GM12878 (cell line): ENCODE results near the gene MBD2. TPM values are rescaled to one million over a fixed set of nuclear protein-coding genes. Genes with fewer than 3 reads are reported as not detected.
"Not testable (repeated sequence)": the region's sequence is repeated elsewhere in the genome, so short reads cannot be mapped to it uniquely, and the experiment has no call there.

Source experiments
- ATAC-seq: fragments of 200-7000 bp; cut with Tn5 transposase; 3 replicates; pipeline ENCODE4 v1.9.1; 2020; ENCODE audit warnings: mild to moderate bottlenecking, moderate library complexity
- BruUV-seq: library from RNA; stranded (reverse); fragments of 400-500 nt; replicated peaks from 2 replicates; lab custom pipeline; 2021; lab: Mats Ljungman, UMichigan
- CTCF ChIA-PET: fragments of 300-600 bp; sonication (Branson Sonifier 250); formaldehyde crosslinking; extraction: SDS; loops from one replicate; lab custom pipeline; 2021; ENCODE audit warnings: inconsistent platforms; lab: Yijun Ruan, JAX
- POLR2A ChIA-PET: fragments of 350-600 bp; formaldehyde crosslinking; extraction: SDS; loops from one replicate; lab custom pipeline; 2021; ENCODE audit warnings: inconsistent platforms; lab: Charles Lee
- RAD21 ChIA-PET: fragments of 300-600 bp; sonication (Branson Sonifier 250); formaldehyde crosslinking; loops from one replicate; lab custom pipeline; 2023; ENCODE audit warnings: antibody characterized with exemption; ENCODE audit not compliant: unreplicated experiment; lab: Charles Lee
- SMC1A ChIA-PET: fragments of 300-600 bp; sonication (Branson Sonifier 250); formaldehyde crosslinking; loops from one replicate; lab custom pipeline; 2023; ENCODE audit not compliant: unreplicated experiment, uncharacterized antibody; lab: Charles Lee
- DNase-seq: peaks from one replicate; pipeline ENCODE4 v3.0.0-alpha.2; 2011; ENCODE audit warnings: low read depth, low spot score
- FAIRE-seq: peaks from 3 replicates; lab custom pipeline; 2011; peaks lifted over from hg19 to GRCh38; lab: Jason Lieb, UNC
- H2AFZ ChIP-seq: 2 replicates; pipeline ENCODE4 v1.6.0; 2011; ENCODE audit warnings: low read depth, low read length, control low read depth; ENCODE audit not compliant: control insufficient read depth
- H3K27ac ChIP-seq: 2 replicates; pipeline ENCODE4 v1.5.1; 2011; ENCODE audit warnings: control low read depth; ENCODE audit not compliant: control insufficient read depth, insufficient read depth
- H3K27me3 ChIP-seq, 2 experiments: replicated peaks in 1 of 2; 2 replicates each; pipeline versions ENCODE4 v1.6.0 to v1.6.1; 2011; ENCODE audit warnings: low read length in 1 of 2; ENCODE audit not compliant: control insufficient read depth in 2 of 2, insufficient read depth in 2 of 2
- H3K36me3 ChIP-seq, 2 experiments: 2 replicates each; pipeline ENCODE4 v1.5.1; 2011; ENCODE audit warnings: low read length in 1 of 2; ENCODE audit not compliant: control insufficient read depth in 2 of 2, insufficient read depth in 2 of 2
- H3K4me1 ChIP-seq: 2 replicates; pipeline ENCODE4 v1.6.1; 2011; ENCODE audit warnings: mild to moderate bottlenecking, low read length, moderate library complexity, mixed read lengths; ENCODE audit not compliant: control insufficient read depth, insufficient read depth
- H3K4me2 ChIP-seq: 2 replicates; pipeline ENCODE4 v1.6.0; 2011; ENCODE audit warnings: control low read depth; ENCODE audit not compliant: control insufficient read depth, insufficient read depth
- H3K4me3 ChIP-seq: fragments of 200-600 bp; sonication (generic); 2 replicates; pipeline ENCODE4 v1.5.1; 2016
- H3K79me2 ChIP-seq: 2 replicates; pipeline ENCODE4 v1.6.0; 2011; ENCODE audit warnings: low read length; ENCODE audit not compliant: control insufficient read depth, insufficient read depth
- H3K9ac ChIP-seq: 2 replicates; pipeline ENCODE4 v1.8.0; 2011; ENCODE audit warnings: low read length, control low read depth, mixed read lengths; ENCODE audit not compliant: control insufficient read depth, insufficient read depth
- H3K9me3 ChIP-seq: replicated peaks from 3 replicates; pipeline ENCODE4 v1.5.1; 2011; ENCODE audit warnings: mild to moderate bottlenecking, low read length; ENCODE audit not compliant: control insufficient read depth, insufficient read depth
- H4K20me1 ChIP-seq: 2 replicates; pipeline ENCODE4 v1.6.0; 2011; ENCODE audit not compliant: control insufficient read depth, insufficient read depth
- IRF4 ChIP-seq: IDR thresholded peaks from 2 replicates; pipeline ENCODE4 v1.6.1; 2011; ENCODE audit warnings: low read depth, low read length
- NFYA ChIP-seq: IDR thresholded peaks from 2 replicates; pipeline ENCODE4 v1.6.1; 2011; ENCODE audit warnings: low read depth, mild to moderate bottlenecking, low read length, improper control_type of control experiment, borderline replicate concordance
- NR2C2 ChIP-seq: IDR thresholded peaks from 2 replicates; pipeline ENCODE4 v1.6.1; 2011; ENCODE audit warnings: borderline replicate concordance, low read depth; ENCODE audit not compliant: control insufficient read depth, insufficient read length
- PAX8 ChIP-seq: fragments of 450-650 bp; IDR thresholded peaks from 2 replicates; pipeline ENCODE4 v1.6.1; 2017; ENCODE audit warnings: mild to moderate bottlenecking, moderate library complexity
- RAD21 ChIP-seq: IDR thresholded peaks from 2 replicates; pipeline ENCODE4 v1.6.1; 2011; ENCODE audit warnings: mild to moderate bottlenecking, low read depth, low read length, moderate library complexity; ENCODE audit not compliant: insufficient read depth
- STAT1 ChIP-seq: fragments of 450-650 bp; conservative IDR thresholded peaks from 2 replicates; pipeline ENCODE4 v1.6.1; 2014; ENCODE audit warnings: antibody characterized with exemption, mild to moderate bottlenecking
- TBL1XR1 ChIP-seq: IDR thresholded peaks from 2 replicates; pipeline ENCODE4 v1.6.1; 2012; ENCODE audit warnings: low read depth, low read length, improper control_type of control experiment
- WGBS: methylation state at CpG from one replicate; pipeline ENCODE4 v1.1.6; 2016; ENCODE audit warnings: low lambda C conversion rate; ENCODE audit not compliant: insufficient replicate concordance, insufficient coverage; ENCODE audit errors: missing lambda C conversion rate; 5-methylcytosine and 5-hydroxymethylcytosine counted together
- in situ Hi-C: fragments of 300-500 bp; cut with MboI; formaldehyde crosslinking; loops from 9 replicates; pipeline ENCODE4 v1.14.3; 2018; ENCODE audit warnings: mixed read lengths
- intact Hi-C: fragments of 100-400 bp; cut with micrococcal nuclease; formaldehyde crosslinking; loops from one replicate; pipeline ENCODE4 v1.14.2; 2022; ENCODE audit not compliant: unreplicated experiment
- polyA plus RNA-seq, 11 experiments: library from polyadenylated mRNA; depleted of rRNA in 4 of 11; unstranded in 6 of 11; stranded (reverse) in 5 of 11; fragments of >200 nt; fragmentation: Nextera tagmentation in 4 of 11; fragmentation: Illumina TruSeq in 1 of 11; extraction: Ambion mirVana in 4 of 11; extraction: Trizol in 1 of 11; gene quantifications; 1 replicate in 1 of 11; 2 replicates in 10 of 11; pipeline versions ENCODE4 v1.2.1 to v1.2.3, GENCODE V29; 2011 to 2016; ENCODE audit warnings: inconsistent platforms in 2 of 11, missing spikeins in 2 of 11, low read depth in 1 of 11
- total RNA-seq, 4 experiments: library from RNA; depleted of rRNA in 3 of 4; stranded (reverse); fragments of >200 nt in 3 of 4; fragmentation: Illumina TruSeq in 1 of 4; extraction: Trizol in 1 of 4; gene quantifications; 2 replicates each; pipeline versions ENCODE4 v1.2.1 to v1.2.3, GENCODE V29; 2013 to 2021
- TF ChIP-seq, protein P1 (sequence below): IDR thresholded peaks from 2 replicates; pipeline ENCODE4 v1.6.1; 2012; ENCODE audit warnings: low read depth, low read length, improper control_type of control experiment
- TF ChIP-seq, protein P2 (sequence below): IDR thresholded peaks from 2 replicates; pipeline ENCODE4 v1.6.1; 2012; ENCODE audit warnings: low read length, inconsistent platforms
- TF ChIP-seq, protein P3 (sequence below): IDR thresholded peaks from 2 replicates; pipeline ENCODE4 v1.6.1; 2011; ENCODE audit warnings: low read depth, mild to moderate bottlenecking, low read length, moderate library complexity, borderline replicate concordance; ENCODE audit errors: extremely low read depth

Gene MBD2
- total and polyA plus RNA-seq, 10 of the 15 experiments (the other 5 are each of a cell fraction or from before 2014, with no cell fraction given) = 24.1 to 276 (median 57.9) TPM

DNA sequence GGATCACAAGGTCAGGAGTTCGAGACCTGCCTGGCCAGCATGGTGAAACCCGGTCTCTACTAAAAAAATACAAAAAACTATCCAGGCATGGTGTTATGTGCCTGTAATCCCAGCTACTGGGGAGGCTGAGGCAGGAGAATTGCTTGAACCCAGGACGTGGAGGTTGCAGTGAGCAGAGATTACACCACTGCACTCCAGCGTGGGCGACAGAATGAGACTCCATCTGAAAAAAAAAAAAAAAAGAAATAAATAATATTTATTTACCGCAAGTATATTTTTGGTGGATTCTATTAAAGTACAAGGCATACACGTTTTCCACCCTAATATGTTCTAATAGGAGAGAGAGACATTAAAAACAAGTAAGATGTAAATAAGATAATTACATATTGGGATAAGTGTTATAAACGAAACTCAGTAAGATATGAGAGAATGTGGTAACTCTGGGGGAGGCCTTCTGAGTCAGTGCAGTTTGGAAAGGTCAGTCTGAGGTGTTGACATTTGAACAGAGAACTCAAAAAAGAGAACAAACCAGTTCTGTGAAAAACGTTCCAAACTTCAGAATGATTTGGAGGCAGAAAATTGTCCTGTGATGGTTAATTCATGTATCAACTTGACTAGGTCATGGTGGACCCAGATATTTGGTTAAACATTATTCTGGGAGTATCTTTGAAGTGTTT is 36.1 kb upstream of the MBD2 start (continued):
- TF ChIP-seq, protein P1, sequence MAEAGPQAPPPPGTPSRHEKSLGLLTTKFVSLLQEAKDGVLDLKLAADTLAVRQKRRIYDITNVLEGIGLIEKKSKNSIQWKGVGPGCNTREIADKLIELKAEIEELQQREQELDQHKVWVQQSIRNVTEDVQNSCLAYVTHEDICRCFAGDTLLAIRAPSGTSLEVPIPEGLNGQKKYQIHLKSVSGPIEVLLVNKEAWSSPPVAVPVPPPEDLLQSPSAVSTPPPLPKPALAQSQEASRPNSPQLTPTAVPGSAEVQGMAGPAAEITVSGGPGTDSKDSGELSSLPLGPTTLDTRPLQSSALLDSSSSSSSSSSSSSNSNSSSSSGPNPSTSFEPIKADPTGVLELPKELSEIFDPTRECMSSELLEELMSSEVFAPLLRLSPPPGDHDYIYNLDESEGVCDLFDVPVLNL = no peak

DNA sequence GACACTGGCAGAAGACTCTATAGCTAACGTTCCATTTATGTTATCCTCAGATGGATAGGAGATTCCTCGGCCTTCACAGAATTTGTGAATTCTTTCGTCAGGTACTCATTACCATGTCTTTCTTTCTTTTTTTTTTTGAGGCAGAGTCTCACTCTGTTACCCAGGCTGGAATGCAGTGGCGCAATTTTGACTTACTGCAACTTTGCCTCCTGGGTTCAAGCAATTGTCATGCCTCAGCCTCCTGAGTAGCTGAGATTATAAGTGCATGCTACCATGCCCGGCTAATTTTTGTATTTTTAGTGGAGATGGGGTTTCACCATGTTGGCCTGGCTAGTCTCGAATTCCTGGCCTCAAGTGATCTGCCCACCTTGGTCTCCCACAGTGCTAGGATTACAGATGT is 33.3 kb upstream of the MBD2 start:
- DNase-seq, H3K36me3 ChIP-seq, H3K9ac ChIP-seq, H3K79me2 ChIP-seq, H4K20me1 ChIP-seq, H3K27me3 ChIP-seq, H3K4me2 ChIP-seq, H3K9me3 ChIP-seq, ATAC-seq, H2AFZ ChIP-seq, H3K4me3 ChIP-seq, BruUV-seq, CTCF ChIA-PET, H3K27ac ChIP-seq, intact Hi-C loops, POLR2A ChIA-PET, RAD21 ChIA-PET, FAIRE-seq: not testable (repeated sequence)
- in situ Hi-C loops = loop anchor here (25.0 kb wide), 1 partner anchor 1054 kb away; no protein-coding TSS in a partner anchor
- peaks cover 25% of the 10 kb centered on the region for H3K4me1 ChIP-seq
- SMC1A ChIA-PET = interaction anchor here (1.2 kb wide), 1 partner anchor 49 kb away, joined by 3 read pairs; no protein-coding TSS in a partner anchor
- 95% methylated on average over 6 of the region's 6 CpGs for WGBS

DNA sequence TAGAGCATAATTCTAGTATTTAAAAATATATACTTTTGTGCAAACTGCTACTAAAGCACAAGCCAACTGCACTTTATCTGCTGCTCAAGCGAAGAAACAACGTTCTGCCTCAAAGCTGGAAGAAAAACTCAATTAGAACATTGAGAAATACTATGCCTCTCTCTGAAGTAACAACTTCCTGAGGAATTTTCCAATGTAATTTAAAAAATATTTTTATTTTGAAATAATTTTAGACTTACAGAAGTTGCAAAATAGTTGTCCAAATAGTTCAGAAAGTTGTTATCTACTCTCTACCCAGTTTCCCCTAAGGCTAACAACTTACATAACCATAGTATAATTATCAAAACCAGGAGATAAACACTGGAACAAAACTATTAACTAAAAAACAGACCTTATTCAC is 32.5 kb upstream of the MBD2 start:
- H3K9me3 ChIP-seq = no peaks in the 10 kb centered on the region
- H2AFZ ChIP-seq = no peak overlapping the region
- no peak overlapping the region for H3K4me2 ChIP-seq
- H3K27ac ChIP-seq = no peak overlapping the region
- H3K4me1 ChIP-seq = peaks cover 20% of the 10 kb centered on the region
- H3K79me2 ChIP-seq = no peaks in the 10 kb centered on the region
- H4K20me1 ChIP-seq = no peaks in the 10 kb centered on the region
- DNase-seq = no peak
- no peaks in the 10 kb centered on the region for H3K36me3 ChIP-seq
- CTCF ChIA-PET = no interaction called here
- POLR2A ChIA-PET = no interaction called here
- FAIRE-seq = no peak
- no peak overlapping the region for H3K9ac ChIP-seq
- BruUV-seq = no TSS peak
- SMC1A ChIA-PET = no interaction called here
- ATAC-seq = no peak
- intact Hi-C loops = no loop called here
- RAD21 ChIA-PET = no interaction called here
- in situ Hi-C loops = loop anchor here (25.0 kb wide), 1 partner anchor 1055 kb away; no protein-coding TSS in a partner anchor
- no peak overlapping the region for H3K4me3 ChIP-seq
- no peaks in the 10 kb centered on the region for H3K27me3 ChIP-seq
- 98% methylated on average over 2 of the region's 2 CpGs for WGBS
- TF ChIP-seq NR2C2 = no peak
- no peak for TF ChIP-seq RAD21
- TF ChIP-seq TBL1XR1 = no peak
- TF ChIP-seq STAT1 = no peak
- no peak for TF ChIP-seq NFYA
- no peak for TF ChIP-seq IRF4
- TF ChIP-seq, protein P1 = no peak
- TF ChIP-seq, protein P2, sequence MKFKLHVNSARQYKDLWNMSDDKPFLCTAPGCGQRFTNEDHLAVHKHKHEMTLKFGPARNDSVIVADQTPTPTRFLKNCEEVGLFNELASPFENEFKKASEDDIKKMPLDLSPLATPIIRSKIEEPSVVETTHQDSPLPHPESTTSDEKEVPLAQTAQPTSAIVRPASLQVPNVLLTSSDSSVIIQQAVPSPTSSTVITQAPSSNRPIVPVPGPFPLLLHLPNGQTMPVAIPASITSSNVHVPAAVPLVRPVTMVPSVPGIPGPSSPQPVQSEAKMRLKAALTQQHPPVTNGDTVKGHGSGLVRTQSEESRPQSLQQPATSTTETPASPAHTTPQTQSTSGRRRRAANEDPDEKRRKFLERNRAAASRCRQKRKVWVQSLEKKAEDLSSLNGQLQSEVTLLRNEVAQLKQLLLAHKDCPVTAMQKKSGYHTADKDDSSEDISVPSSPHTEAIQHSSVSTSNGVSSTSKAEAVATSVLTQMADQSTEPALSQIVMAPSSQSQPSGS = no peak
- TF ChIP-seq, protein P3, sequence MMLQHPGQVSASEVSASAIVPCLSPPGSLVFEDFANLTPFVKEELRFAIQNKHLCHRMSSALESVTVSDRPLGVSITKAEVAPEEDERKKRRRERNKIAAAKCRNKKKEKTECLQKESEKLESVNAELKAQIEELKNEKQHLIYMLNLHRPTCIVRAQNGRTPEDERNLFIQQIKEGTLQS = no peak
- no peak for TF ChIP-seq PAX8
